SK-N-MC (cell line): ENCODE data around the gene SYCE3.

Experiments
- EZH2 ChIP-seq: fragments of 200-600 bp; sonication (generic); IDR thresholded peaks from one replicate; pipeline ENCODE4 v1.6.1; 2017; ENCODE audit warnings: antibody characterized with exemption
- FOXP2 ChIP-seq: optimal IDR thresholded peaks from 2 replicates; pipeline ENCODE3; 2011; ENCODE audit warnings: mild to moderate bottlenecking, moderate library complexity; ENCODE audit not compliant: insufficient read depth; ENCODE audit errors: extremely low read length, control extremely low read depth
- POLR2AphosphoS5 ChIP-seq: IDR thresholded peaks from 2 replicates; pipeline ENCODE4 v1.6.1; 2012; ENCODE audit warnings: mild to moderate bottlenecking, low read depth, low read length, borderline replicate concordance

GRCh38 chr22:50522208-50522805 is 40.4 kb downstream of the SYCE3 start:
- TF ChIP-seq POLR2AphosphoS5 = no peak
- TF ChIP-seq EZH2 = no peak
- no peak for TF ChIP-seq FOXP2
